Right kidney (tissue), 1 donor: ENCODE measurements around the gene ANKRD44.
"Not testable (repeated sequence)": the region's sequence is repeated elsewhere in the genome, so short reads cannot be mapped to it uniquely, and the experiment has no call there.

Source experiments
- DNase-seq: peaks from one replicate; pipeline ENCODE4 v3.0.0-alpha.2; 2016

ANKRD44 gene

DNA sequence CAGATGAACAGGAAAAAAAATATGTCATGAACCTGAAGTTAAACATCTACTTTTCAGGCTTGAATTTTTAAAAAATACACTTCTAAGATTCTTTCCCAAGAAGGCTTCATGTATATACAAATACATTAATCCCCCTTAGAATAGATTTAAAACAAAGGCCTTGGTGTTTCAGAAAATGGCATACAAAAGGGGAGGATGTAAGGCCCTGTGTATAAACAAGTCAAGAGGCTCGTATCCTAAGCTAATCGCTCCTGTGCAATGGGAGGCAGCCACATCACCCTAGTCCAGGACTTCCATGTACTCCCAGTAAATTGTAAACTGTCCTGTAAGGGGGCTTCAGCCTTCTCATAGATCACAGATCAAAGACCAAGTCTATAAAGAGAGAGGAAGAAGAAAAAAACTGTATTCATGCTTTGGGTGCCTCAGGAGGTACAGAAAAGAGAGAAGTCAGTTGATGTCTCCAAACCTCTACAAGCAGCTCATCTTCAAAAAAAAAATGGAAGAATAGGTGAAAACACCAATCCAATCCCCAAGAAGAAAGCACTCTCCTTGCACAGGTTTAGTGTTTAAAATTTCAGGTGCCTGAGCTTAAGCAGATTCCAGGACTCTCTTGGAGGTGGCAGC, 53.9 kb downstream of the ANKRD44 start:
- DNase-seq, result no peak

DNA sequence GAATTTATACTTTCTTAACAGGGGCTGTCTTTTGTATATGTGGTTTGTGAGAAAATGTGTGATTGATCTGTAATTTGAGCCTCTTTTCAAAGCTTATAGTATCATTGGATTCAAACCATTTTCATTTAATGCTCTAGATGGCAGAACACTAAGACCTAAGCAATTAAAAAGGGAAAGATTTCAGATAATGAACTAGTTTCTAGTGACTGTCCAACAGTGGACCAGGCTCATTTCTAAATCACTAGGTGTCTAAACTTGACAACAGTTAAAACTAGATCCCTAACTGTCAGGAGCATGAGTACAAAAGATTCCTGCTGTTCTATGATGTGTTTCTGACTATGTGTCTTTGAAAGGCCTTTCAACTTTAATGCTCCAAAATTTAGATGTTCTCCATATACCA, 54.6 kb downstream of the ANKRD44 start:
- no peak for DNase-seq

DNA sequence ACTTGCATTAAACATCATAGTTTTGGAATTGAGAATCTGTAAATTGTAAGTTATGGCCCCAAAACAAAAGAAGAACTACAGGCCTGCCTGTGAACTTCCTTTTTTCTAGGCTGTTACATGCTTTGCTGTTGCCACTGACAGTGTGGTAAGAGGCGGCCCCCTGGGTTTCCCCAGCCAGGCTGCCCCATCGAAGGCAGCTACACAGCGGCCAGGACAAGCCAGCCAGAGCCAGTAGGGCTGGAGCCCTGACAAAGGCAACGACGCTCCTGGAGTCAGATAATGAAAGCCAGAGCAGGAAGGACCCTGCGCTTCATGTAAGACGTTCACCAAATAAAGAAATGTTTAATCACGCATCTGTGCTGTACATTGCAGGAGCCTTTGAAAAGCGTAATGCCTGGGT, 55.0 kb downstream of the ANKRD44 start:
- DNase-seq, result peak; percentile 23

GRCh38 chr2:197254776-197255530, 55.6 kb downstream of the ANKRD44 start:
- no peak for DNase-seq

- DNase-seq, result no peak
These were observed 59.0 kb downstream of the ANKRD44 start for GRCh38 chr2:197251576-197251975.

GRCh38 chr2:197251163-197251562, 59.4 kb downstream of the ANKRD44 start:
- no peak for DNase-seq

DNA sequence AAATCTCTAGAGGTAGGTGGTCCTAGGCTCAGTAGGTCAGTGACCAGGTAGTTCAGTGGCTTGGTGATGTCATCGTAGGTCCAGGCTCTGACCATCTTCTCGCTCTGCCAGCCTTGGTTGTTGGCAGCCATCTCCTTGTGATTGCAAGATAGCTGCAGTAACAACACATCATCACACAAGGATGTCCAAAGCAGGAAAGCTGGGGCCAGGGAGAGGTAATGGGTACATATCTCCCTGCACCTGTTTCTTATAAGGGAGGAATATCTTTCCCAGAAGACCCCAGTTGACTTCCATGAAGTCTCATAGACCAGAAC, 60.5 kb downstream of the ANKRD44 start:
- no peak for DNase-seq

GRCh38 chr2:197249381-197250083, 61.0 kb downstream of the ANKRD44 start:
- no peak for DNase-seq

GRCh38 chr2:197248623-197249022, 62.0 kb downstream of the ANKRD44 start:
- no peak for DNase-seq

GRCh38 chr2:197248001-197248401, 62.6 kb downstream of the ANKRD44 start:
- DNase-seq, result no peak

DNA sequence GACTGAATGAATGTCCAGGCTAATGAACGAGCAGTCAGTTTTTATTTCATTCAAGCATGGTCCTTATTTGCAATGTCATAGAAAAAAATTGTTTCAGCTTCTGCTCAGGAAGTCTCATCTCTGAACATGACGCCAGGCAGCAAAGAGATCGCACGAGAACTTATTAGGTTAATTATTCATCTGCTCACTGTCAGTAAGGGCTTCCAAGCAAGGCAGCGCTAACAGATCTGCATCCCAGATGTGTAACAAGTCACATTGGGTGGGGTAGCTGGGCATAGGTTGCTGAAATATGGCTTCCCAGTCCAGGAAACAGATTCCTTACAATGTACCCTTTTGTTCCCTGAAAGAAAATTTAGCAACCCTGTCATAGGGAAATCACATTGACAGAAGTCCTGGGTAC, 63.5 kb downstream of the ANKRD44 start:
- DNase-seq, result no peak

DNA sequence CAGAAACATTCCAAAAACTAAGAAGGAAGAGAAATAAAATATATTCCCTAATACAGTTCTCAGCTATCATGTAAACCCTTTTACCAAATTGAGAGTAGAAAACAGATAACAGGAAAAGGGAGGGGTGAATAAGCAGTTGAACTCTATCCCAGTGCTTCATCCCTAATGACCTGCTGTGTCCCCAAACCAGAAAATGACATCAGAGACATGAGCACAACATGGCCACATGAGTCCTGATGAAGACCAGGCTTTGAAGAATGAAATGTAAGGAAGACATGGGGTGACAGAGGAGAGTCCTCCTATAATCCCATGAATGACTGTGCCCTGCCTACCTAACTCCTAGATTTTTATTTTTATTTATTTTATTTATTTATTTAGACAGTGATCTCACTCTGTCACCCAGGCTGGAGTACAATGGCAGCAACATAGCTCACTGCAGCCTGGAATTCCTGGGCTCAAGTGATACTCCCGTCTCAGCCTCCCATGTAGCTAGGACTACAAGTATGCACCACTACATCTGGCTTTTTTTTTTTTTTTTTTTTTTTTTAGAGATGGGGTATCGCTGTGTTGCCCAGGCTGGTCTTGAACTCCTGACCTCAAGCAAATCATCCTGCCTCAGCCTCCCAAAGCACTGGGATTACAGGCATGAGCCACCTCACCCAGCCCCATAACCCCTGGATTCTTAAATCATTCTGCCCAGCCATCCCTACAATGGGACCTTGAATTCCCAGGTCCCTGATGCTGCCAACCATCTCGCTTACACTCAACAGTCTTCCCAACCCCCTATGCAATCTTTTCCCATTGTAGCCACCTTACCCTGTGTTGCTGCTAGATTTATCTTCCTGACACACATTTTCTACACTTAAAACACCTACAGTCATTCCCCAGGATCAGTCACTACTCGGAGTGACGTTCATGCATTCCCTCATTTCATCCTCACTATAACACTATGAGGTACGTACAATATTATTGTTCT, 64.5 kb downstream of the ANKRD44 start:
- no peak for DNase-seq

DNA sequence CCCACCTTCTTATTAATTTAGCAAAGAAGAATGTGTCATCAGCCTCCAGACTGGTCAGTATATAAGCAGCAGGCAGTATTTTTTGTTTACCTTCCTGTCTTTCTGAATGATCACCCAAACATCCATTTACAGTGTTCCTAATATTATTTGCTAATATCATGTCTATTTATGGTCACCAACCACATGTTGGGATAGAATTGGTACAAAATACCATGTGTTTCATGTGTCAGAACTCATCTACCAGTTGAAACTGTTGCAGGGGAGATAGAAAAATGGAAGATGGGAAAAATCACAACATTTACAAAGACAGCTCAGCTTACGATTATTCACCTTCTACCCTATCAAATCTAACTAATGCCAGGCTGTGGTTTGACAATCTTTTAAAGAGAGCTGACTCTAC, 66.2 kb downstream of the ANKRD44 start:
- DNase-seq, result no peak

GRCh38 chr2:197242719-197243118, 67.9 kb downstream of the ANKRD44 start:
- no peak for DNase-seq

GRCh38 chr2:197241596-197241995, 69.0 kb downstream of the ANKRD44 start:
- no peak for DNase-seq

- no peak for DNase-seq
These were observed 69.4 kb downstream of the ANKRD44 start for GRCh38 chr2:197241153-197241552.

GRCh38 chr2:197240421-197241041, 70.0 kb downstream of the ANKRD44 start:
- no peak for DNase-seq

- not testable (repeated sequence) for DNase-seq
These were observed 70.6 kb downstream of the ANKRD44 start for GRCh38 chr2:197240018-197240417.

DNA sequence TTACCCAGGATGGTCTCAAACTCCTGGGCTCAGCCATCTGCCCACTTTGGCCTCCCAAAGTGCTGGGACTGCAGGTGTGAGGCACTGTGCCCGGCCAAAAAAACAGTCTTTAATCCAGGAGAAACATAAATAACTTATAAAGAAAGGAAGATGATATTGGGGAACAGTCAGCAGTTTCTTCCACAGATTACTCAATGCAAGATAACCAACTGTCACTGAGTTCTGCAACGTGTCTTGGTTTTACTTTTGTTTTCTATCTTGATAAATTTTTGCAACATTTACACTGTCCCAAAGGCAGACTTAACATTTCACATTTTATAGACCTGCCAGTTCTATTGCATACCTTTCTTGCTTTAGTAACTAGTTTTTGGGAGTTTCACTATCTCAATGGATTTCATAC, 71.1 kb downstream of the ANKRD44 start:
- no peak for DNase-seq

DNA sequence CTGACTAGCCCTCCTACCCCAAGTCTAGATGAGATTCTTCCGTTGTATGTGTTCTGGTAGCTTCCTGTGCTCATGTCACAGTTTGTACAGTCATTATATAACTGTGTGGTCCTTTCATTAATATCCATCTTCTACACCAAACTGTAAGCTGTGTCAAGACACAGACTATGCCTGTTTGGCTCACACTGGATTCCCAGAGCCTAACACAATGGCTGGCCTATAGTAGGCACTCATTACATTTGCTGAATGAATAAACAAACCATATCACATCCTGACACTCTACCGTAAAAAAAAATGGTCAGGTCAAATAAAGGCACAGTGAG, 72.6 kb downstream of the ANKRD44 start:
- no peak for DNase-seq

DNA sequence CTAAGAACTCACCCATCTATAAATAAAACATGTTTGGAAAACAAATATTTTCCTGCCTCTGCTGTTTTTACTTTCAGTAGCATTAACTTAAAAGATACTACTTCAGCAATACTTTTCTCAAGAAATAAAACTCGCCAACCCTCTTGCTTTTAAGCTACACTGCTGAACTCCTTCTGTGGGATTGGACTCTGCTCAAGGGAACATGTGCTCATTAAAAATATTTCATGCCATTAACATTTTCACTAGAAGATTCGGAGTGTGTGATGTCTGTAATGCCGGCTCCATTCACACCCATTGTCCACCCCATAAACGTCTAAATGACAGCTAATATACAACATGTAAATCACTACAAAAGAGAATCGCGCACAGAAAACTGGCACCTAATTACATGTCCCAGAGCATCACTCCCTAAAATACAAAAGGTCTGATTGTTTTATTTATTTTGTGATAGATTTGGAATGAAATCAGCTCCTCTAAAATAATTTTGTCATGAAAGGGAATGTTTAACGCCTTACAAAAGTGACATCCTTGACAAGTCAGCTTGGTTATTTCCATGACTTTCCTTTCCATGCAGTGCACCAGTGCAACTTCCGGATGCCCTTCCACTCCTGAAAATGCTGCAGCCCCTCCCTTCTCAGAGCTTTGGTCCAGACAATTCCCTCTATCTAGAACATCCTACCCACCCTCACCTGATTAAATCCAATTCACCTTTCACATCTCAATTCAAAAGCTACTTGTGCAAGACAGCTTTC, 73.1 kb downstream of the ANKRD44 start:
- DNase-seq, result no peak

DNA sequence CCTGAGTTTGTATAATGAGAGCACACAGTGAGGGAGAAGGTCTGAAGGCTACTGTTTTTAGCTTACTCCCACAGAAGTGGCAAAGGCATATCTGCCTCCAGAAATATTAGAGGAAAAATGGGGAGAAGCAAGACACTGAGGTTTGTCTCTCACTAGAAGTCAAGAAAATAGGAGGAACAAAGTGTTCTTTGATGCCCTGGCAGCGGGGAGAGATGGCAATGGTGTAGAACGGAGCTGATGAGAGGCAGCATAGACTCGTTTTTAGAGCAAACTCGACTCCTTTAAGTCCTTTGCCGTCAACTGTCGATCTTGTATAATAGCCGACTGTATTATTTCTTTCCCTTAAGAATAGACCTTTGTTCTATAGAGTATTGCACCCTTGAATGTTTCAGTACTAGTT, 73.8 kb downstream of the ANKRD44 start:
- no peak for DNase-seq
